ENCODE data around the gene TP53I13.
A peak's percentile ranks its signal among the peaks of the same experiment; 100 is the strongest.
"Not testable (repeated sequence)": the region's sequence is repeated elsewhere in the genome, so short reads cannot be mapped to it uniquely, and the experiment has no call there.

Gene TP53I13, protein sequence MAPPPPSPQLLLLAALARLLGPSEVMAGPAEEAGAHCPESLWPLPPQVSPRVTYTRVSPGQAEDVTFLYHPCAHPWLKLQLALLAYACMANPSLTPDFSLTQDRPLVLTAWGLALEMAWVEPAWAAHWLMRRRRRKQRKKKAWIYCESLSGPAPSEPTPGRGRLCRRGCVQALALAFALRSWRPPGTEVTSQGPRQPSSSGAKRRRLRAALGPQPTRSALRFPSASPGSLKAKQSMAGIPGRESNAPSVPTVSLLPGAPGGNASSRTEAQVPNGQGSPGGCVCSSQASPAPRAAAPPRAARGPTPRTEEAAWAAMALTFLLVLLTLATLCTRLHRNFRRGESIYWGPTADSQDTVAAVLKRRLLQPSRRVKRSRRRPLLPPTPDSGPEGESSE

GRCh38 chr17:29568331-29569244, at the start of gene TP53I13:
TSS of gene TP53I13 (plus strand) at chr17:29568701. CDS start at chr17:29568759, 58 bp downstream.
- DNase-seq, result peak; percentile 69

DNA sequence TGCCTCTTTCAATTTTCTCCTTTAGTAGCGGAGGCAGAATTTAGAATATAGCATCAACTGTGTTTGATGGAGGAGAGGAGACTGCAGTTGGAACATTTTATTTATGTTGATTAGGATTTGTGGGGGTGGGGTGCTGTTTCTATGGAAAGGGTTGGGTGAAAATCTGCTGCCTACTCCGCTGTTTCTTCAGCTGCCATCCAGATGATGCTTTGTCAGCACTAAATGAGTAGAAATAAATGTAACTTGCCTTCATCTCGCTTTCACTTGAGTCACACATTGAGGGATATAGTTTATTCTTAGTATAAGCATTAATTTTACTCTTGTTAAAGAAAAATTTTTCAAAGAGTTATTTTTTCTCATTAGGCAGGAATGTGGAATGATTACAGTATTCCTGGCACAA, 43.8 kb upstream of the TP53I13 start:
- DNase-seq, result no peak

- DNase-seq, result no peak
Observed at GRCh38 chr17:29526322-29526721, 42.2 kb upstream of the TP53I13 start.

GRCh38 chr17:29533976-29534375, 34.5 kb upstream of the TP53I13 start:
- no peak for DNase-seq

DNA sequence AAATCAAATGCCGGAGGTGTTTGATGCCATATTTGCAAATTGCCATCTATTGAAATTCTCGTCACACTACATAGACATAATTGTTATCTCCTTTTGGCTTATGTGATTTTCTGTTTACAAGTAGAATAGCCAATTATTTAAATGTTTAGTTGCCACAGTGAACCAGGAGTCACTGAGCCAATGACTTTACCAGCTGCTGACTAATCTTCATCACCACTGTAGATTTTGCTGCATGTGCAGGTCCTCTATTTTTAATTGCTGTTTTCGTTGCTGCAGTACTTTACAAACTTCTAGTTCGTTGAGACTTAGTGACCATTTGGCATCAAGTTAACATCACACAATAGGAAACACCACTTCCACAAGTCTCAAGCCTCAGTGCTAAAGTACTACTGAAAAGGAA, 24.4 kb upstream of the TP53I13 start:
- DNase-seq, result no peak

GRCh38 chr17:29546085-29546484, 22.4 kb upstream of the TP53I13 start:
- DNase-seq, result no peak

- no peak for DNase-seq
Observed at GRCh38 chr17:29546830-29547229, 21.7 kb upstream of the TP53I13 start.

DNA sequence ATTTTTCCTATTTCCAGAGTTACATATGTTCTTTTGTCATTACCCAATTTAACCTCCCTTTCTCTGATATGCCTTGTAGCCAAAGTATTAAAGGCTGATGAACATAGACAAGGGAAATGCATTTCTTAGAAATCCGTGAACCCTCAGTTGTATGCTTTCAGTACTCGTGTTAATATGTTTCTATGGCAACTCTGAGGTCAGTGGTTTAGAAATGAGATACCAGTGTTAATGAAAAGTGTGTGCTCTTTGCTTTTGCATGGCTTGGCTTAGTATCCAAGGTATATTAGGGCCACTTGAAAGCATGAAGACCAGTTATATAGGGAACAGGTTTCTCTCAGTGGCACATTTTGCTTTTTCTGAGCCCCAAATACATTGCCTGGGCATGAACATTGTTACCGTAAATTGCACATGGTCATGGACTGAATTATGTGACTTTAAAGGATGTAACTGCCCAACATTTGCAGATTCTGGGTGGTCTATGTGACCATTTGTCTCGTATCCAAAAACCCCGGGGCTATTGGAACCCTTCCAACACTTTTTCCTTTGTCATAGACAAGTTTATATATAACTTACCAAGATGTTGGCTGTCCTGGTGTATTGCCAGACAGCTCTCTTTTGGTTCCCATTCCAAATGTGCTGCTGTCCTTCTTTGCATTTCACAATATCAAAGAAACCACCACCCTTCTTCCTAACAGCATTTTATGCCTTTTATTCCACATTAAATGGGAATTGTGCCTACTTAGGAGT, 19.2 kb upstream of the TP53I13 start:
- no peak for DNase-seq

DNA sequence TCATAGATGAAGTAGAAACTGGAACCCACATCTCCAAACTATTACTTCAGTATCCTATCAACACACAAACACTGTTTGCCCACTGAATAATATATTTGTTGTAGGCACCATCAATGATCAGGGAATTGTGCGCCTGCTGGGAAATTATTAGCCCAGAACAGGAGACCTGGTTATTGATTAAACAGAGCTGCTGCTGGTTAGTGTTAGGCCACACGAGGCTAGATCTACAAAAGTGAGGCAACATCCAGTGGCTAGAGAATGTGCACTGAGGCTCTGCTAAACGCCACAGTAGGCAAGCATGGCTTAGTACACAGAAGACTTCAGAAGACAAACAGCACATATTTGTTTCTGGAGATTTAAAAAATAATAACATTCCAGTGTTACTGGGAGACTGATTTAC, 12.7 kb upstream of the TP53I13 start:
- DNase-seq, result no peak

DNA sequence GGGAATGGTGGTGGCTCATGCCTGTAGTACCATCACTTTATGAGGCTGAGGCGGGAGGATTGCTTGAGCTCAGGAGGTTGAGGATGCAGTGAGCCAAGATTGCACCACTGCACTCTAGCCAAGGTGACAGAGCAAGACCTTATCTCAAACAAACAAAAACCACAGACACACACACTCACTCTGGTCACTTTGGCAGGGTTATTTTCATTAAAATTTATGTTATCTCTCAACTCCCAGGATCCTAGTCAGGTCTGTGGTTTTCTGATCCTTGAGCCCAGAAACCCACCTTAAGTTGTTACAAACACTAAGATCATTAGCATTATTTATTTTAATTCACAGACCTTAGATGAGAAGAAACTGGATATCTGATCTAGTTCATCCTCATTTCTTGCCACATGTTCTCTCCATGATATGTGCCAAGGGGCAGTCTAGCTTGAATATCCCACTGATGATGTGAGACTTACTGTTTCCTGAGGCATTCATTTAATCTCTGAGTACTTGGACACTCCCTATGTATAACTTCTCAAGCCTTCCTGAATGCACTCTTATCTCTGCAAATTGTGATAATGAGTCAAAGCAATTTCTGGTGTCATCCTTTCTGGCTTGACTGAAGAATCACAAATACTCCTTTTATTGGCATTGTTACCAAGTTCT, 11.3 kb upstream of the TP53I13 start:
- DNase-seq, result no peak

DNA sequence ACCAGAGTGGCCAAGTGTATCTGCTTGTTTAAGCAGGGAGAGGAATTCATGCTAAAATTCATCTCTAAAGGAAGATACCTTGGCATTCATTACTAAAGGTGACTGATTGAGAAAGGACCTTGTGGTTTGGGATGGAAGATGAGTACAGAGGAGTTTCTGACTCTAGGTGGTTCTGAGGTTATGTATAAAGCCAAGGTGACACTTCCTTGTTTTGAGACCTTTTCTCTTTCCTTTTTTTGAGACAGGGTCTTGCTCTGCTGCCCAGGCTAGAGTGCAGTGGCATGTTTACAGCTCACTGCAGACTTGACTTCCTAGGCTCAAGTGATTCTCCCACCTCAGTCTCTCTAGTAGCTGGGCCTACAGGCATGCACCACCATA, 10.8 kb upstream of the TP53I13 start:
- no peak for DNase-seq

- DNase-seq, result not testable (repeated sequence)
Observed at GRCh38 chr17:29558139-29558538, 10.4 kb upstream of the TP53I13 start.

- DNase-seq, result no peak
Observed at GRCh38 chr17:29559640-29560039, 8.9 kb upstream of the TP53I13 start.

DNA sequence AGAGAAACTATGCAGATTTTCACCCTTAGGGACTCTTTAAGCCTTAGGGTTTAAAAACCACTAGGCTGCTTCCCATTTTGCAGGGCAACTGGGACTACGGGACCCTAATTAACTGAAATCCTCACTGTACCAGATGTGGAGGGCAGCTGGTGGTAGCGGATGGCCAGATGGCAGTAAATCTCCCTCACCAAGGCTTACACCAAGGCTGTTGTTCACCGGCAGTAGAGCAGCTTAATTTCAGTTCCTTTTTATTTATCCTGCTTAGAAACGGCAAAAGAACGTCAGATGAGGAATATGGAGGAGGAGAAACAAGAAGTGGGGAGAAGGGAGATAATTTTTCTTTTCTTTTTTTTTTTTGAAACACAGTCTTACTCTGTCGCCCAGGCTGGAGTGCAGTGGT, 8.2 kb upstream of the TP53I13 start:
- peak; percentile 88 for DNase-seq

GRCh38 chr17:29561554-29562517, 6.7 kb upstream of the TP53I13 start:
- no peak for DNase-seq

- DNase-seq, result no peak
Observed at GRCh38 chr17:29562615-29563014, 5.9 kb upstream of the TP53I13 start.

DNA sequence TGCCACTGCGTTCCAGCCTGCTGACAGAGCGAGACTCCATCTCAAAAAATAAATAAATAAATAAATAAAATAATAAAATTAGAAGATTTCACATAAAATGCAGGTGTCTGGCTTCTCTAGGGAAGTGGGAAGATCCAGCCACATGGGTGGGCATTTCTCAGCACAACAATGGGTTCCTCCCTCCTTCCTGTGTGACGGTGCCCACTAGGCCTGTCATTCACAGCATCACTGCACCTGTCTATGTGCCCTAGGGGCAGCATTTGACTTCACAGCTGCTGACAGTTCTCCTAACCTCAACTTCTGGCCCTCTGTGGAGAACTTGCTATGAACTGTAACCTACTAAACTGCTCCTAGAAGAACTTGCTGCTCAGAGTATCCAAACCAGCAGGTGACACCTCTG, 4.7 kb upstream of the TP53I13 start:
- no peak for DNase-seq

GRCh38 chr17:29565643-29566472, 2.6 kb upstream of the TP53I13 start:
- DNase-seq, result no peak

DNA sequence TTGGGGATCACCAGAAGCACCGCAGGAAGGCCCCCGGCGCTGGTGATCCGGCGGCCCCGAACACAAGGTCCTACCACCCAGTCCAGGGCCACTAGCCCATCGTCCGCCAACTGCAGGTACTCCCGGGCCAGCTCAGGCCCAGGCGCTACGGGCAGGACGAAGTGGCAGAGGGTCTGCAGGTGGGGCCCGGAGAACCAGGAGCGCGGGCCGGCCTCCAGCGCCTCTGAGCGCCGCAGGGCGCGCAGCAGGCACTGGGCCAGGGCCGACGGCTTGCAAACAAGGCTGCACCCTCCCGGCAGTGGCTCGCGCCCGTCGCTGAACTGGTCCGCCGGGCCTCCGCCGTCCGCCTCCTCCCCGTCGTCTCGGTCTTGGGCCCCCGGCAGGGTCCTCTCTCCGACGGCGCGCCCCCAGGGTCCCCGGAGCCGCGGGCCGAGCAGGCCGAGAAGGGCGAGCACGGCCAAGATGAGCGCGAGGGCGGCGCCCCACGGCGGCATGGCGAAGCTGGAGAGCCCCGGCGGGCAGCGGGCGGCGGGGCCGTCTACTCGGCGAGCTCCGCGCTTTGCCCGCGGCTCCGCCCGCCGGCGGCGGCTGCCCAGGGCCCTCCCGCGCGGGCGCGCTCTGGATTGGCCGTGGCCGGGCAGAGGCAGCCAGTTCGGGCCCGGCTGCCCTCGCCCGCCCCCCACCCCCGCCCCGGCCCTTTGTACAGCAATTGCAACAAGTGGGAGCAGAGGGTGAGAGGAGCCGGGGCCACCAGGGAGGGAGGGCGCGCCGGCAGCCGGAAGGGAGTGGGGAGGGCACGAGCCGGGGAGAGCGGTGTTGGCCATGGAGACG, 1.8 kb upstream of the TP53I13 start, which contains the start of gene ABHD15:
Gene ABHD15 (minus strand): TSS at position 565 of the 831 bp plus-strand sequence. CDS start 71 bp downstream, at position 494.
- DNase-seq, result no peak

- no peak for DNase-seq
Observed at GRCh38 chr17:29567304-29567553, 1.3 kb upstream of the TP53I13 start.
